A204.1 (cell line): Measurements from ENCODE around the gene DAAM1.

ENCODE experiments used
- FAIRE-seq: peaks from 2 replicates; lab custom pipeline; 2012; peaks lifted over from hg19 to GRCh38; lab: Jason Lieb, UNC

DAAM1 gene

DNA sequence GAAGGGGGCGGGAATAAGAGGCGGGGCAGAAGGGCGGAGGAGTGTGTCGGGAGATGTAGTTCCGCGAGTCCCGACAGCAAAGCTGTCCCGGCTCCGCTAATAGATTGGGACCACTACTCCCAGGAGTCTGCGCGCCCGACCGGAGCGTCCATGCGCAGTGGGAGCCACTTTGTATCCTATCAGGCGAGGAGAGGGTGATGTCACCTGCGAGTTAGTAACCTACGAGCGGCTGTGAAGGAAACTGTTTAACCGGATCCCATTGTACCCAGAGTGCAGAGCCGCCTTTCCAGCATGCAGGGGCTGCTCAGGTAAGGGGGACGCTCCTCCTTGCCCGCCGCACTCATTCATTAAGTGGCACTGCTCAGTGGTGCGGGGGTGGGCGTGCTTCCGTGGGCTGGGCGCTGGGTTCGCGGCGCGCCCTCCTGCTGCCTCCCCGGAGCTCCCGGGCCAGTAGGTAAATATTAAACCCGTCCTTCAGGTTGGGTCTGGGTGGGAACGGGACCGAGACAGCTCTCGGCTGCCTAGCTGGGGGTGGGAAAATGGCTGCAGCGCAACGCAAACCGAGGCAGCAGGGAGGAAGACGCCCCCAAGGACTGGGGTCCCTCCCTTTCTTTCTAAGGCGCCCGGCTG, at the start of gene DAAM1:
TSS of gene DAAM1 (plus strand) at position 207 of the 630 bp plus-strand sequence. CDS start 74,811 bp downstream, outside the sequence.
- FAIRE-seq = peak; percentile 83

DNA sequence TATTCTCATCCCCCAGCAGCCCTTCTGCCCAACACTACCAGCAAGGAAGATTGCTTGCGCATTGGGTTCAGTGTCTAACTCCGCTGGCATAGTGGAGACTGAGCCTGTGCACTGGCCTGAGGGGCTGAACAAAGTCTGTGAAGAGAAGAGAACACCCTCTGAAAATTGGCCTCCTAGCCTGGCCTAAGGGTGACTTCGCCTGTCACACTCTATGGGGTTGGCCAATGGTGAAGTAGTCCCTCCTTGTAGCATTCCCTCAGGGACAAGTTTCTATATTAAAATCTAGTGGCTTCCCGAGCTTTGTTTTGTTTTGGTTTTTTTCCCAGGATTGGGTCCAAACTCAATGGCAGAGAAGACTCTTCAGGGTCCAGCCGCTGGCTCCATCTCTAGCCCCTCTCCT, 49.1 kb upstream of the DAAM1 start:
- FAIRE-seq = no peak

- no peak for FAIRE-seq
Observed at GRCh38 chr14:59140106-59140843, 48.2 kb upstream of the DAAM1 start.

DNA sequence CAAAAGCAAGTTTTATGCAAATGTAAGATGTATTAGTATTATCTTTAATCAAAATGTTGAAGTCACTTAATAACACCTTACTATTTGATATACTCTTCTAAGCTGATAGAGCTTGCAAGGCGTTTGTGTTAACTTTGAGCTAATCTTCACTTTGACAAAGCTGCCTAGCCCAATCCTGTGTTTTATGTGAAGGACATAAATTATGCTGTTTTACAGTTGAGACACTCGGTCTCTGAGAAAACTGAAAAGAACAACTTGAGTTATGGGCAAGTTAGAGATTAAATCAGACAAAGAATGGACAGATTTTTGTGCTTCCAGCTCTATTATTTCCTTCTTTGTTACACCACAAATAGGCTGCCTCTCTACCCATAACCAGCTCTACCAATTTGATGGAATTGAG, 42.0 kb upstream of the DAAM1 start:
- no peak for FAIRE-seq

- FAIRE-seq = no peak
Observed at GRCh38 chr14:59147007-59147406, 41.5 kb upstream of the DAAM1 start.

DNA sequence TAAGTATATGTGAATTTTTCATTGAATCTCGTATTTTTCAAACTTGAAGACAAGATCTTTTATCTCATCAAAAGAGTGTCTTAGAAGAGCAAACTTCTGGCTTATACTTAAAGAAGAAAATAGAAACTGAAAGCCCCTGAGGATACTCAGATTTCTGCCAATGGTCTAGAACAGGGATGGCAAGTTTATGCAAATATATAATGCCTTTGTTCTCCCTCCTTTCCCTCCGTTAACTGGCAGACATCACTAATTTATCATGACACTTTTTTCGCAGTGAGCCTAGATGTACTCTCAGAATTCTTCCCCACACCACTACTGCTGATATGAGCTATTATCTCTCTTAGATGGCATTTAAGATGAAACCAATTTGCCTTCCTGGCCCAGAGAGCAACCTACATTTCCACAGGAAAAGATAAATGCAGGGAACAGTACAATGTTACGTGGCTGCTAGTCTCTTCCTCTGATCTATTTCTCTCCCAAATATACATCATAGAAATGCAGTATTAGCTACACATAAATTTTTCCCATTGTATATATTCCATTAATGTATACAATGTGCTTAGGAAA, 40.0 kb upstream of the DAAM1 start:
- no peak for FAIRE-seq

GRCh38 chr14:59150990-59151389, 37.5 kb upstream of the DAAM1 start:
- no peak for FAIRE-seq

GRCh38 chr14:59154373-59154772, 34.1 kb upstream of the DAAM1 start:
- FAIRE-seq = no peak

- no peak for FAIRE-seq
Observed at GRCh38 chr14:59155886-59156285, 32.6 kb upstream of the DAAM1 start.

DNA sequence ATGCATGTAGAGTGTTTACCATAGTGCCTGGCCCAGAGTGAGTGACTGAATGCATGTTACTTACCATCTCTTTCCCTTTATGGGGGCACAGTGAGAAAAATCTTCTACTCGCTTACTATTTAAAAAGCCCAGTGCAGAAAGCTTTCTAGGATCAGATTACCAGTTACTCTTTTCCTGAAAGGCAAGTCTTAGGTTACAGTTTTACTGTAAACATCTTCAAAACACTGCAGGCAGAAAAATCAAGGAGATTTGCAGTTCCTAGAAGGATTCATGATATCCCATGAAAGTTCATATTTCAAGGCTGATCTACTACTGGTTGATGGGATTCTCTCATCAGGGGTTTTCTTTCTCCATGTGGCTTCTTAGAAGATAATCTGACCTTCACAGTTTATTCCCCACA, 29.3 kb upstream of the DAAM1 start:
- FAIRE-seq = no peak

DNA sequence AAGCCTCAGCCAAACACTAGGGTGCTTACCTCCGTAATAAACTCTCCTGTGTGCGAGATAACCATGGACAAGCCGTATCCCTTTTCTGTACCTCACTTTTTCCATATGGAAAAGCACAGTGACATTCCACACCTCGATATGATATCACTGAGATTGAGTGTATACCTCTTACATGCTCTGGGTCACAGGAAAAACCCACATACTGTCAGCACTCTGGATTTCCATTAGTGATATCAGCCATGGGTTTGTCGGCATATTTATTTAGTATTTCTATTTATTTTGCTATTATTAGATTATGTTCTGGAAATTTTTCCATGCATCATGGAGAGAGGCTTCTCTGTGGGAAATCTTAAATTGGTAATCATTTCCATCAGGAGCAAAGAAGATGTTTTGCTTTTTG, 28.0 kb upstream of the DAAM1 start:
- no peak for FAIRE-seq

- FAIRE-seq = no peak
Observed at GRCh38 chr14:59161561-59162175, 26.8 kb upstream of the DAAM1 start.

- FAIRE-seq = no peak
Observed at GRCh38 chr14:59166258-59166657, 22.2 kb upstream of the DAAM1 start.

DNA sequence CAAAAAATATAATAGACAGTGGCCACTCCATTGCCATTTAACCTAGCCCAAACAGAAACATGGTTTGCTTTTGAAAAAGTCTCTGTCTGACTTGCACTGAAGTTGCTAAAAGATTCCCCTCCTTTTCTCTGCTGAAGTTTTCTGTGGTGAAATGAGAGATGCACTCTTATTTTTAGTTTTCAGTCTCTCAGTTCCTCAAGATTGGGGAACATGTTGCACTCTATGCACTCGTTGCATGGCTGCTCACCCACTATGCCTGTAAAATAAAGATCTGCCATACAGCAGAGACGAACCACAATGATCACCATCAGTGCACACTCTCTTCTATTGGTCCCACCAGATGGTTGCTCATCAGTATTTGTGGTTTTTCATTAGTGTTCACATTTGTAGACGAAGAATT, 13.1 kb upstream of the DAAM1 start:
- FAIRE-seq = no peak

- FAIRE-seq = no peak
Observed at GRCh38 chr14:59176765-59177164, 11.7 kb upstream of the DAAM1 start.

GRCh38 chr14:59177262-59177661, 11.2 kb upstream of the DAAM1 start:
- FAIRE-seq = no peak

DNA sequence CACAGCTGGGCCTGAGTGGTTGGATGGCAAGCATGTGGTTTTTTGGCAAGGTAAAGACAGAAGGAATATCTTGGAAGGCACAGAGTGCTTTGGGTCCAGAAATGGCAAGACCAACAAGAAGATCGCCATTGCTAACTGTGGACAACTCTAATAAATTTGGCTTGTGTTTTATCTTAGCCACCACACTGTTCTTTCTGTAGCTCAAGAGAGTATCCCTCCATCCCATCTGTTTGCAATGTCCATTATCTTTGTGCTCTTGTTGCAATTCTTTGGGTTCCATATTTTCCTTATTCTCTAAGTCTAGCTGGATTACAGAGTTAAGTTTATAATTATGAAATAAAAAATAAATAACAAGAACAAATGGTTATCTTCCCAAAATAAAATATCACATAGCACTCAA, 6.7 kb upstream of the DAAM1 start:
- FAIRE-seq = no peak

DNA sequence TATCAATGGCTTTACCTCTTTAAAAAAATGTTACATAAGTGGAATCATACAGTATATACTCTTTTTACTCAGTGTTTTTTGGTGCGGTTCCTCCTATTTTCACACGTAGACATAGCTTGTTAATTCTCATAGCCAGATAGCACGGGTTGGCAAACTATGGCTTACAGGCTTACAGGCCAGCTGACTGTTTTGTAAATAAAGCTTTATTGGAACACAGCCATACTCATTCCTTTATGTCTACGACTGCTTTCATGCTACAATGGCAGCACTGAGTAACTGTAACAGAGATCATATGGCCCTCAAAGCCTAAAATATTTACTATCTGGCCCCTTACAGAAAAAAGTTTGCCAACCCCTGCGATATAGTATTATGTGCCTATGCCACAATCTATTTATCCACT, 5.8 kb upstream of the DAAM1 start:
- FAIRE-seq = no peak

DNA sequence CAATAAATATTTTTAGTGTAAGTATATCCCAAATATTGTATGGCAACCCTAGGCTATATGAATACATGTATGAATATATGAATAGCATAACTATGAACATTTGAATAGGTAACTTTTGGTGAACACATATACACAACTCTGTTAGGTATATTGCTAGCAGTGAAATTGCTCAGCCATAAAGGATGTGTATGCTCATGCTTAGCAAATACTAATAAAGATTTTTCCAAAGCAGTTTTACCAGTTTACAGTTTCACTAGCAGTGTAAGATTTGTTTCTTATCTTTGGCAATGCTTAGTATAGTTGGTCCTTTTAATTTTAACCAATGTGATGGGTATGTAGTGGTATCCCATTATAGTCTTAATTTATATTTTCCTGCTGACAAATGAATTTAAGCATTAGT, 5.3 kb upstream of the DAAM1 start:
- no peak for FAIRE-seq

GRCh38 chr14:59184396-59184795, 4.1 kb upstream of the DAAM1 start:
- no peak for FAIRE-seq

GRCh38 chr14:59185676-59186075, 2.8 kb upstream of the DAAM1 start:
- FAIRE-seq = no peak

GRCh38 chr14:59186306-59186705, 2.2 kb upstream of the DAAM1 start:
- no peak for FAIRE-seq

GRCh38 chr14:59187118-59187517, 1.3 kb upstream of the DAAM1 start:
- FAIRE-seq = no peak
